Stimulated activated CD8-positive, alpha-beta memory T cell treated with anti-CD3 and anti-CD28 coated beads, Interleukin-4, amount 100 ng/mL, for 48 hours (primary cell): ENCODE measurements around the gene CACNA2D1.
"Not testable (repeated sequence)": the region's sequence is repeated elsewhere in the genome, so short reads cannot be mapped to it uniquely, and the experiment has no call there.

ENCODE experiments used
- DNase-seq: peaks from one replicate; pipeline ENCODE4 v3.0.0-alpha.2; 2020

The CACNA2D1 gene

GRCh38 chr7:82158327-82158726 is 285.2 kb downstream of the CACNA2D1 start:
- no peak for DNase-seq

- DNase-seq, result no peak
Measured at GRCh38 chr7:82156893-82157292, 286.7 kb downstream of the CACNA2D1 start.

- no peak for DNase-seq
Measured at GRCh38 chr7:82156168-82156567, 287.4 kb downstream of the CACNA2D1 start.

GRCh38 chr7:82154728-82155127 is 288.8 kb downstream of the CACNA2D1 start:
- DNase-seq, result no peak

- DNase-seq, result no peak
Measured at GRCh38 chr7:82153776-82154175, 289.8 kb downstream of the CACNA2D1 start.

GRCh38 chr7:82152858-82153257 is 290.7 kb downstream of the CACNA2D1 start:
- DNase-seq, result no peak

GRCh38 chr7:82146491-82146890 is 297.1 kb downstream of the CACNA2D1 start:
- DNase-seq, result no peak

GRCh38 chr7:82142263-82142864 is 301.2 kb downstream of the CACNA2D1 start:
- DNase-seq, result no peak

GRCh38 chr7:82141427-82141826 is 302.1 kb downstream of the CACNA2D1 start:
- no peak for DNase-seq

- DNase-seq, result not testable (repeated sequence)
Measured at GRCh38 chr7:82140608-82141007, 303.0 kb downstream of the CACNA2D1 start.

- DNase-seq, result no peak
Measured at GRCh38 chr7:82131215-82131614, 312.4 kb downstream of the CACNA2D1 start.

- no peak for DNase-seq
Measured at GRCh38 chr7:82129091-82129490, 314.5 kb downstream of the CACNA2D1 start.

- DNase-seq, result no peak
Measured at GRCh38 chr7:82128546-82128945, 315.0 kb downstream of the CACNA2D1 start.

- no peak for DNase-seq
Measured at GRCh38 chr7:82126576-82126975, 317.0 kb downstream of the CACNA2D1 start.

- DNase-seq, result no peak
Measured at GRCh38 chr7:82124445-82124844, 319.1 kb downstream of the CACNA2D1 start.

GRCh38 chr7:82122275-82122674 is 321.3 kb downstream of the CACNA2D1 start:
- DNase-seq, result no peak

- DNase-seq, result no peak
Measured at GRCh38 chr7:82114237-82114636, 329.3 kb downstream of the CACNA2D1 start.

GRCh38 chr7:82110146-82110840 is 333.3 kb downstream of the CACNA2D1 start:
- no peak for DNase-seq

- no peak for DNase-seq
Measured at GRCh38 chr7:82109288-82109687, 334.3 kb downstream of the CACNA2D1 start.

GRCh38 chr7:82106201-82106600 is 337.4 kb downstream of the CACNA2D1 start:
- no peak for DNase-seq

GRCh38 chr7:82105463-82105862 is 338.1 kb downstream of the CACNA2D1 start:
- DNase-seq, result no peak

GRCh38 chr7:82098414-82098813 is 345.2 kb downstream of the CACNA2D1 start:
- no peak for DNase-seq

GRCh38 chr7:82091126-82091684 is 352.4 kb downstream of the CACNA2D1 start:
- DNase-seq, result no peak

GRCh38 chr7:82087099-82087498 is 356.5 kb downstream of the CACNA2D1 start:
- no peak for DNase-seq

GRCh38 chr7:82085116-82085515 is 358.5 kb downstream of the CACNA2D1 start:
- no peak for DNase-seq
